GM12801 (cell line): Measurements from ENCODE around the gene SLC8A3.

ENCODE experiments used
- CTCF ChIP-seq: IDR thresholded peaks from one replicate; pipeline ENCODE4 v1.5.1; 2011; ENCODE audit warnings: control low read depth; ENCODE audit not compliant: insufficient read length; ENCODE audit errors: extremely low read depth

Gene SLC8A3

GRCh38 chr14:70133461-70133860 is 55.3 kb downstream of the SLC8A3 start:
- no peak for TF ChIP-seq CTCF

GRCh38 chr14:70130482-70130881 is 58.3 kb downstream of the SLC8A3 start:
- no peak for TF ChIP-seq CTCF

GRCh38 chr14:70127186-70127585 is 61.6 kb downstream of the SLC8A3 start:
- no peak for TF ChIP-seq CTCF

GRCh38 chr14:70123796-70124195 is 65.0 kb downstream of the SLC8A3 start:
- no peak for TF ChIP-seq CTCF

- TF ChIP-seq CTCF, result no peak
Observed at GRCh38 chr14:70121521-70121920, 67.2 kb downstream of the SLC8A3 start.

GRCh38 chr14:70118064-70118463 is 70.7 kb downstream of the SLC8A3 start:
- no peak for TF ChIP-seq CTCF

- TF ChIP-seq CTCF, result no peak
Observed at GRCh38 chr14:70116278-70116677, 72.5 kb downstream of the SLC8A3 start.

- no peak for TF ChIP-seq CTCF
Observed at GRCh38 chr14:70114621-70115156, 74.1 kb downstream of the SLC8A3 start.
